HEK293 (cell line): Measurements from ENCODE around the gene NT5M.

Source experiments
- CTCF ChIA-PET: fragments of 350-600 bp; formaldehyde crosslinking; extraction: SDS; loops from one replicate; lab custom pipeline; 2021; ENCODE audit warnings: antibody characterized with exemption; lab: Yijun Ruan, JAX
- POLR2A ChIA-PET: fragments of 300-600 bp; formaldehyde crosslinking; extraction: SDS; loops from one replicate; lab custom pipeline; 2020; ENCODE audit warnings: antibody characterized with exemption, inconsistent platforms; lab: Yijun Ruan, JAX
- H3K27ac ChIP-seq: fragments of 200-500 bp; sonication (Bioruptor generic); 2 replicates; pipeline ENCODE4 v1.5.1; 2014; ENCODE audit warnings: low read depth, low read length, control low read depth, inconsistent platforms; ENCODE audit errors: extremely low read depth
- H3K36me3 ChIP-seq, 2 experiments: fragments of 200-500 bp in 1 of 2; sonication (Bioruptor generic) in 1 of 2; 1 replicate in 1 of 2; 2 replicates in 1 of 2; pipeline ENCODE4 v1.5.1; 2014 to 2017; ENCODE audit warnings: inconsistent platforms in 2 of 2, low read length in 2 of 2; ENCODE audit not compliant: control insufficient read depth in 2 of 2, insufficient read depth in 1 of 2
- H3K4me1 ChIP-seq: fragments of 200-500 bp; sonication (Bioruptor generic); 2 replicates; pipeline ENCODE4 v1.5.1; 2014; ENCODE audit warnings: mild to moderate bottlenecking, low read length, inconsistent platforms; ENCODE audit not compliant: control insufficient read depth, insufficient read depth
- H3K4me3 ChIP-seq: 2 replicates; pipeline ENCODE4 v1.5.1; 2011; ENCODE audit warnings: low read depth, mild to moderate bottlenecking, control low read depth, low read length, moderate library complexity
- H3K9me3 ChIP-seq: fragments of 200-500 bp; sonication (Bioruptor generic); 2 replicates; pipeline ENCODE4 v1.5.1; 2014; ENCODE audit warnings: low read depth, low read length, inconsistent platforms; ENCODE audit not compliant: control insufficient read depth, insufficient read depth
- KLF8 ChIP-seq: fragments of 450-650 bp; formaldehyde crosslinking; IDR thresholded peaks from 2 replicates; pipeline ENCODE4 v1.5.1; 2016; ENCODE audit warnings: missing biosample characterization, missing genetic modification characterization
- SALL2 ChIP-seq: fragments of 450-650 bp; formaldehyde crosslinking; IDR thresholded peaks from 2 replicates; pipeline ENCODE4 v1.5.0; 2017; ENCODE audit warnings: missing biosample characterization, mild to moderate bottlenecking, missing genetic modification characterization, borderline replicate concordance
- SP7 ChIP-seq: fragments of 450-650 bp; formaldehyde crosslinking; IDR thresholded peaks from 2 replicates; pipeline ENCODE4 v1.5.1; 2016; ENCODE audit warnings: missing biosample characterization, missing genetic modification characterization
- ZBTB20 ChIP-seq: fragments of 450-650 bp; formaldehyde crosslinking; IDR thresholded peaks from 2 replicates; pipeline ENCODE4 v1.5.1; 2016; ENCODE audit warnings: missing biosample characterization, missing genetic modification characterization
- ZBTB21 ChIP-seq: fragments of 450-650 bp; formaldehyde crosslinking; IDR thresholded peaks from 2 replicates; pipeline ENCODE4 v1.5.1; 2017; ENCODE audit warnings: missing biosample characterization, missing genetic modification characterization
- ZBTB8A ChIP-seq: fragments of 450-650 bp; formaldehyde crosslinking; IDR thresholded peaks from 2 replicates; pipeline ENCODE4 v1.5.1; 2016; ENCODE audit warnings: missing biosample characterization, missing genetic modification characterization
- ZFHX2 ChIP-seq: fragments of 450-650 bp; formaldehyde crosslinking; conservative IDR thresholded peaks from 2 replicates; pipeline ENCODE4 v1.5.1; 2016; ENCODE audit warnings: missing biosample characterization, missing genetic modification characterization
- ZNF10 ChIP-seq: fragments of 450-650 bp; formaldehyde crosslinking; IDR thresholded peaks from 2 replicates; pipeline ENCODE4 v1.5.1; 2017; ENCODE audit warnings: missing biosample characterization, missing genetic modification characterization
- ZNF169 ChIP-seq: fragments of 450-650 bp; formaldehyde crosslinking; IDR thresholded peaks from 2 replicates; pipeline ENCODE4 v1.5.1; 2016; ENCODE audit warnings: missing biosample characterization, missing genetic modification characterization
- ZNF2 ChIP-seq: fragments of 450-650 bp; formaldehyde crosslinking; IDR thresholded peaks from 2 replicates; pipeline ENCODE4 v1.5.1; 2016; ENCODE audit warnings: missing biosample characterization, missing genetic modification characterization
- ZNF658 ChIP-seq: fragments of 450-650 bp; formaldehyde crosslinking; IDR thresholded peaks from 2 replicates; pipeline ENCODE4; 2016; ENCODE audit warnings: missing biosample characterization, missing genetic modification characterization
- ZNF791 ChIP-seq: fragments of 450-650 bp; formaldehyde crosslinking; IDR thresholded peaks from 2 replicates; pipeline ENCODE4 v1.5.1; 2016; ENCODE audit warnings: missing biosample characterization, missing genetic modification characterization
- TF ChIP-seq, protein P1 (sequence below): fragments of 450-650 bp; formaldehyde crosslinking; conservative IDR thresholded peaks from 2 replicates; pipeline ENCODE4 v1.5.1; 2016; ENCODE audit warnings: low read depth, missing biosample characterization, missing genetic modification characterization
- TF ChIP-seq, protein P2 (sequence below): fragments of 450-650 bp; formaldehyde crosslinking; IDR thresholded peaks from 2 replicates; pipeline ENCODE4 v1.5.1; 2016; ENCODE audit warnings: missing biosample characterization, missing genetic modification characterization
- TF ChIP-seq, protein P3 (sequence below): fragments of 450-650 bp; formaldehyde crosslinking; IDR thresholded peaks from 2 replicates; pipeline ENCODE4 v1.5.1; 2016; ENCODE audit warnings: missing biosample characterization, missing genetic modification characterization, low read depth
- TF ChIP-seq, protein P4 (sequence below): fragments of 450-650 bp; formaldehyde crosslinking; IDR thresholded peaks from 2 replicates; pipeline ENCODE4 v1.5.1; 2016; ENCODE audit warnings: missing biosample characterization, missing genetic modification characterization
- TF ChIP-seq, protein P5 (sequence below): sonication (generic); formaldehyde crosslinking; IDR thresholded peaks from 2 replicates; pipeline ENCODE4 v1.8.1; 2022; ENCODE audit warnings: mild to moderate bottlenecking, moderate library complexity, missing genetic modification reagents
- TF ChIP-seq, protein P6 (sequence below): fragments of 450-650 bp; formaldehyde crosslinking; IDR thresholded peaks from 2 replicates; pipeline ENCODE4 v1.5.1; 2016; ENCODE audit warnings: missing biosample characterization, missing genetic modification characterization, borderline replicate concordance

NT5M gene

DNA sequence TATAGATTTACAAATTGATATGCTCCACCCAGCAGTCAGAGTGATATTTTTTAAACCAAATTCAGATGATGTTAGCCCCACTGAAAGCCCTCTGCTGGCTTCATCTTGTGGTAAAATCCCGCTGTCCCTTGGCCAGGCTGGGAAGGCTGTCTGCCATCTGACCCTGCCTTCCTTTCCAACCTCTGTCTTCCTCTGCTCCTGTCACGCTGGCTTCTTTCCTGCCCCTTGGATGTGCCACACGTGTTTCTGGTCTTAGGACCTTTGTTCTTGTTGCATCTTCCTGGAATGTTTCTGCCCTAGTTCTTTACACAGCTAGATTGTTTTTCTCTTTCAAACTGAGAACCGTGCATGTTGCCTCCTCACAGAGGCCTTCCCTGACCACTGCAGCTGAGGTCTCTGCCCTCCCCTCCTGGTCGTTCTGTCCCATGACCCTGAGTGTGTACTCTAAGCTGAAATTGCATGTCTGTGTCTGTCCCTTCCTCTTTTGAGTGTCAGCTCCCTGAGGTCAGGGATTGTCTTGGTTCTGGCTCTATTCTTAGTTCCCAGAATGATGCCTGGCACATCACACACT is 11.4 kb downstream of the NT5M start (continued):
- TF ChIP-seq, protein P1, sequence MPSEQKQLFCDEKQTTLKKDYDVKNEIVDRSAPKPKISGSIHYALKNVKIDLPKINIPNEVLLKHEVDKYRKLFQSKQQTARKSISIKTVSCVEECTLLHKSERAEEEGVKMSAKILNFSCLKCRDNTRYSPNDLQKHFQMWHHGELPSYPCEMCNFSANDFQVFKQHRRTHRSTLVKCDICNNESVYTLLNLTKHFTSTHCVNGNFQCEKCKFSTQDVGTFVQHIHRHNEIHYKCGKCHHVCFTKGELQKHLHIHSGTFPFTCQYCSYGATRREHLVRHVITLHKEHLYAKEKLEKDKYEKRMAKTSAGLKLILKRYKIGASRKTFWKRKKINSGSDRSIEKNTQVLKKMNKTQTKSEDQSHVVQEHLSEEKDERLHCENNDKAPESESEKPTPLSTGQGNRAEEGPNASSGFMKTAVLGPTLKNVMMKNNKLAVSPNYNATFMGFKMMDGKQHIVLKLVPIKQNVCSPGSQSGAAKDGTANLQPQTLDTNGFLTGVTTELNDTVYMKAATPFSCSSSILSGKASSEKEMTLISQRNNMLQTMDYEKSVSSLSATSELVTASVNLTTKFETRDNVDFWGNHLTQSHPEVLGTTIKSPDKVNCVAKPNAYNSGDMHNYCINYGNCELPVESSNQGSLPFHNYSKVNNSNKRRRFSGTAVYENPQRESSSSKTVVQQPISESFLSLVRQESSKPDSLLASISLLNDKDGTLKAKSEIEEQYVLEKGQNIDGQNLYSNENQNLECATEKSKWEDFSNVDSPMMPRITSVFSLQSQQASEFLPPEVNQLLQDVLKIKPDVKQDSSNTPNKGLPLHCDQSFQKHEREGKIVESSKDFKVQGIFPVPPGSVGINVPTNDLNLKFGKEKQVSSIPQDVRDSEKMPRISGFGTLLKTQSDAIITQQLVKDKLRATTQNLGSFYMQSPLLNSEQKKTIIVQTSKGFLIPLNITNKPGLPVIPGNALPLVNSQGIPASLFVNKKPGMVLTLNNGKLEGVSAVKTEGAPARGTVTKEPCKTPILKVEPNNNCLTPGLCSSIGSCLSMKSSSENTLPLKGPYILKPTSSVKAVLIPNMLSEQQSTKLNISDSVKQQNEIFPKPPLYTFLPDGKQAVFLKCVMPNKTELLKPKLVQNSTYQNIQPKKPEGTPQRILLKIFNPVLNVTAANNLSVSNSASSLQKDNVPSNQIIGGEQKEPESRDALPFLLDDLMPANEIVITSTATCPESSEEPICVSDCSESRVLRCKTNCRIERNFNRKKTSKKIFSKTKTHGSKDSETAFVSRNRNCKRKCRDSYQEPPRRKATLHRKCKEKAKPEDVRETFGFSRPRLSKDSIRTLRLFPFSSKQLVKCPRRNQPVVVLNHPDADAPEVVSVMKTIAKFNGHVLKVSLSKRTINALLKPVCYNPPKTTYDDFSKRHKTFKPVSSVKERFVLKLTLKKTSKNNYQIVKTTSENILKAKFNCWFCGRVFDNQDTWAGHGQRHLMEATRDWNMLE (tag by site-specific recombination), result no peak
- TF ChIP-seq ZNF169 (tag by site-specific recombination) (no peak), ZNF658 (tag by site-specific recombination) (no peak), ZBTB8A (no peak), ZBTB21 (no peak), ZNF10 (tag by site-specific recombination) (no peak)
- TF ChIP-seq, protein P2, sequence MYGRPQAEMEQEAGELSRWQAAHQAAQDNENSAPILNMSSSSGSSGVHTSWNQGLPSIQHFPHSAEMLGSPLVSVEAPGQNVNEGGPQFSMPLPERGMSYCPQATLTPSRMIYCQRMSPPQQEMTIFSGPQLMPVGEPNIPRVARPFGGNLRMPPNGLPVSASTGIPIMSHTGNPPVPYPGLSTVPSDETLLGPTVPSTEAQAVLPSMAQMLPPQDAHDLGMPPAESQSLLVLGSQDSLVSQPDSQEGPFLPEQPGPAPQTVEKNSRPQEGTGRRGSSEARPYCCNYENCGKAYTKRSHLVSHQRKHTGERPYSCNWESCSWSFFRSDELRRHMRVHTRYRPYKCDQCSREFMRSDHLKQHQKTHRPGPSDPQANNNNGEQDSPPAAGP (tag by site-specific recombination), result no peak
- TF ChIP-seq, protein P3, sequence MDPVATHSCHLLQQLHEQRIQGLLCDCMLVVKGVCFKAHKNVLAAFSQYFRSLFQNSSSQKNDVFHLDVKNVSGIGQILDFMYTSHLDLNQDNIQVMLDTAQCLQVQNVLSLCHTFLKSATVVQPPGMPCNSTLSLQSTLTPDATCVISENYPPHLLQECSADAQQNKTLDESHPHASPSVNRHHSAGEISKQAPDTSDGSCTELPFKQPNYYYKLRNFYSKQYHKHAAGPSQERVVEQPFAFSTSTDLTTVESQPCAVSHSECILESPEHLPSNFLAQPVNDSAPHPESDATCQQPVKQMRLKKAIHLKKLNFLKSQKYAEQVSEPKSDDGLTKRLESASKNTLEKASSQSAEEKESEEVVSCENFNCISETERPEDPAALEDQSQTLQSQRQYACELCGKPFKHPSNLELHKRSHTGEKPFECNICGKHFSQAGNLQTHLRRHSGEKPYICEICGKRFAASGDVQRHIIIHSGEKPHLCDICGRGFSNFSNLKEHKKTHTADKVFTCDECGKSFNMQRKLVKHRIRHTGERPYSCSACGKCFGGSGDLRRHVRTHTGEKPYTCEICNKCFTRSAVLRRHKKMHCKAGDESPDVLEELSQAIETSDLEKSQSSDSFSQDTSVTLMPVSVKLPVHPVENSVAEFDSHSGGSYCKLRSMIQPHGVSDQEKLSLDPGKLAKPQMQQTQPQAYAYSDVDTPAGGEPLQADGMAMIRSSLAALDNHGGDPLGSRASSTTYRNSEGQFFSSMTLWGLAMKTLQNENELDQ (tag by site-specific recombination), result no peak
- TF ChIP-seq, protein P4, sequence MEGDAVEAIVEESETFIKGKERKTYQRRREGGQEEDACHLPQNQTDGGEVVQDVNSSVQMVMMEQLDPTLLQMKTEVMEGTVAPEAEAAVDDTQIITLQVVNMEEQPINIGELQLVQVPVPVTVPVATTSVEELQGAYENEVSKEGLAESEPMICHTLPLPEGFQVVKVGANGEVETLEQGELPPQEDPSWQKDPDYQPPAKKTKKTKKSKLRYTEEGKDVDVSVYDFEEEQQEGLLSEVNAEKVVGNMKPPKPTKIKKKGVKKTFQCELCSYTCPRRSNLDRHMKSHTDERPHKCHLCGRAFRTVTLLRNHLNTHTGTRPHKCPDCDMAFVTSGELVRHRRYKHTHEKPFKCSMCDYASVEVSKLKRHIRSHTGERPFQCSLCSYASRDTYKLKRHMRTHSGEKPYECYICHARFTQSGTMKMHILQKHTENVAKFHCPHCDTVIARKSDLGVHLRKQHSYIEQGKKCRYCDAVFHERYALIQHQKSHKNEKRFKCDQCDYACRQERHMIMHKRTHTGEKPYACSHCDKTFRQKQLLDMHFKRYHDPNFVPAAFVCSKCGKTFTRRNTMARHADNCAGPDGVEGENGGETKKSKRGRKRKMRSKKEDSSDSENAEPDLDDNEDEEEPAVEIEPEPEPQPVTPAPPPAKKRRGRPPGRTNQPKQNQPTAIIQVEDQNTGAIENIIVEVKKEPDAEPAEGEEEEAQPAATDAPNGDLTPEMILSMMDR (tag by site-specific recombination), result no peak

DNA sequence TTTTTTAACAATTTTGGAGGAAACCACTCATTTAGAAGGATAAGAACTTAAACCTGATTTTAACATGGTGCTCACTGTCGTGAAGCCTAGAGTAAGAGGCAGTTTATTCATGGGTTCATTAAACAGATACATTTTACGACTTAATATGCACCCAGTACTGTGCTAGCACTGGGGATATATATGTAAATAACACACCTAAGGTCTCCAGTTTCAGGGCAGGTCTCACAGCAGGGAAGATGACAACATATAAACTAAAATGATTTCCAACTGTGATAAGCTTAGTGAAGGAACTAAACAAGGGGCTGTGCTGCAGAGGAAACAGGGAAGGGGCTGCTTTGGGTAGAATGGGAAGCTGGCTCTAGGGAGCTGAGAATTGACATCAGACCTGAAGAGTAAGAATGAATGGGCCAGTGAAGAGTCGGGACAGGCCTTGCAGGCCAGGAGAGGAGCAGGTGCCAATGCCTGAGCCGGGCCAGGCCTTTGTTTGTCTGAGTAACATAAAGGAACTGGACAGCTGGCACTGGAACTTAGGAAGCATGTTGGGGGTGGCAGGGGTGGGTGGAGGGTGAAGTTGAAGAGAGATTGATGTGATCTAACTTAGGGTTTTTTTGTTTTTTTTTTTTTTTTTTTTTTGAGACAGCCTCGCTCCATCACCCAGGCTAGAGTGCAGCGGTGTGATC is 12.1 kb downstream of the NT5M start:
- ChIA-PET POLR2A (interaction anchor here (0.6 kb wide), 1 partner anchor 35 kb away, joined by 5 read pairs; no protein-coding TSS in a partner anchor), CTCF (interaction anchor here (0.6 to 2.8 kb wide), 4 partner anchors 42 to 699 kb away, joined by 3 to 12 read pairs (median 3); no protein-coding TSS in a partner anchor)
- Histone ChIP-seq H3K9me3 (no peaks in the 10 kb centered on the region), H3K36me3 (peaks cover 2 to 4% of the 10 kb centered on the region in 2 experiments; a peak in 2 of 3 replicates), H3K4me1 (peaks cover 4% of the 10 kb centered on the region), H3K4me3 (no peak overlapping the region), H3K27ac (peak overlapping the region; percentile 8; the same call in 1 of the 2 replicates)
- TF ChIP-seq KLF8, result no peak
- TF ChIP-seq, protein P2 (tag by site-specific recombination), result peak; percentile 57; the same call in 1 of the 2 replicates
- TF ChIP-seq, protein P5, sequence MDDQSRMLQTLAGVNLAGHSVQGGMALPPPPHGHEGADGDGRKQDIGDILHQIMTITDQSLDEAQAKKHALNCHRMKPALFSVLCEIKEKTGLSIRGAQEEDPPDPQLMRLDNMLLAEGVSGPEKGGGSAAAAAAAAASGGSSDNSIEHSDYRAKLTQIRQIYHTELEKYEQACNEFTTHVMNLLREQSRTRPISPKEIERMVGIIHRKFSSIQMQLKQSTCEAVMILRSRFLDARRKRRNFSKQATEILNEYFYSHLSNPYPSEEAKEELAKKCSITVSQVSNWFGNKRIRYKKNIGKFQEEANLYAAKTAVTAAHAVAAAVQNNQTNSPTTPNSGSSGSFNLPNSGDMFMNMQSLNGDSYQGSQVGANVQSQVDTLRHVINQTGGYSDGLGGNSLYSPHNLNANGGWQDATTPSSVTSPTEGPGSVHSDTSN, result no peak
- no peak for TF ChIP-seq ZBTB20 (tag by site-specific recombination)
- no peak for TF ChIP-seq SALL2 (tag by site-specific recombination)
- TF ChIP-seq, protein P6, sequence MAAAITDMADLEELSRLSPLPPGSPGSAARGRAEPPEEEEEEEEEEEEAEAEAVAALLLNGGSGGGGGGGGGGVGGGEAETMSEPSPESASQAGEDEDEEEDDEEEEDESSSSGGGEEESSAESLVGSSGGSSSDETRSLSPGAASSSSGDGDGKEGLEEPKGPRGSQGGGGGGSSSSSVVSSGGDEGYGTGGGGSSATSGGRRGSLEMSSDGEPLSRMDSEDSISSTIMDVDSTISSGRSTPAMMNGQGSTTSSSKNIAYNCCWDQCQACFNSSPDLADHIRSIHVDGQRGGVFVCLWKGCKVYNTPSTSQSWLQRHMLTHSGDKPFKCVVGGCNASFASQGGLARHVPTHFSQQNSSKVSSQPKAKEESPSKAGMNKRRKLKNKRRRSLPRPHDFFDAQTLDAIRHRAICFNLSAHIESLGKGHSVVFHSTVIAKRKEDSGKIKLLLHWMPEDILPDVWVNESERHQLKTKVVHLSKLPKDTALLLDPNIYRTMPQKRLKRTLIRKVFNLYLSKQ (tag by site-specific recombination), result no peak
- peak; percentile 59 for TF ChIP-seq SP7 (tag by site-specific recombination)
- TF ChIP-seq ZNF791 (tag by site-specific recombination), result no peak
- TF ChIP-seq ZNF2 (tag by site-specific recombination), result no peak
- 0 out of 2 replicates have a peak, but pooled peaks have one; percentile 38 for TF ChIP-seq ZFHX2 (tag by site-specific recombination)
